Esophagus muscularis mucosa (tissue), 4 donors: ENCODE measurements around the gene PIGL.

Experiments
- EP300 ChIP-seq: sonication (generic); formaldehyde crosslinking; IDR thresholded peaks from one replicate; pipeline ENCODE4 v1.6.1; 2017; ENCODE audit warnings: antibody characterized with exemption
- POLR2AphosphoS5 ChIP-seq, 2 donors: sonication (generic); formaldehyde crosslinking; IDR thresholded peaks; one replicate each; pipeline ENCODE4 v1.6.1; 2017; ENCODE audit warnings: antibody characterized with exemption in 2 of 2
- TF ChIP-seq, protein P1 (sequence below), 3 experiments: fragments of 200-600 bp in 2 of 3; fragments of 450-650 bp in 1 of 3; sonication (generic) in 2 of 3; IDR thresholded peaks; one replicate each; pipeline ENCODE4 v1.5.1; 2017 to 2019; ENCODE audit warnings: antibody characterized with exemption in 3 of 3, mild to moderate bottlenecking in 2 of 3, moderate library complexity in 1 of 3

DNA sequence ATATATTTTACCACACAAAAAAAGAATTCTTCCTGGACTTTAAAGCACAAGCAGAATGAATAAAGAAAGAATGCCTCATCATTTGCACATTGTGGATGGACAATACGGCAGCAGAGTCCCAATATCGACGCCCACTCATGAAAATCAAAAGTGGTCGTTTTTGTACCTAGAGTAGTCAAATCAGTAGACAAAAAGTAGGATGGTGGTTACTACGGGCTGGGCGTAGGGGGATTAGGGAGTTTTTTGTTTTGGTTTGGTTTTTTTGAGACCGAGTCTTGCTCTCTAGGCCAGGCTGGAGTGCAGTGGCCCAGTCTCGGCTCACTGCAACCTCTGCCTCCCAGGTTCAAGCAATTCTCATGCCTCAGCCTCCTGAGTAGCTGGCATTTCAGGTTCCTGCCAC, 144.9 kb downstream of the PIGL start:
- TF ChIP-seq, protein P1, sequence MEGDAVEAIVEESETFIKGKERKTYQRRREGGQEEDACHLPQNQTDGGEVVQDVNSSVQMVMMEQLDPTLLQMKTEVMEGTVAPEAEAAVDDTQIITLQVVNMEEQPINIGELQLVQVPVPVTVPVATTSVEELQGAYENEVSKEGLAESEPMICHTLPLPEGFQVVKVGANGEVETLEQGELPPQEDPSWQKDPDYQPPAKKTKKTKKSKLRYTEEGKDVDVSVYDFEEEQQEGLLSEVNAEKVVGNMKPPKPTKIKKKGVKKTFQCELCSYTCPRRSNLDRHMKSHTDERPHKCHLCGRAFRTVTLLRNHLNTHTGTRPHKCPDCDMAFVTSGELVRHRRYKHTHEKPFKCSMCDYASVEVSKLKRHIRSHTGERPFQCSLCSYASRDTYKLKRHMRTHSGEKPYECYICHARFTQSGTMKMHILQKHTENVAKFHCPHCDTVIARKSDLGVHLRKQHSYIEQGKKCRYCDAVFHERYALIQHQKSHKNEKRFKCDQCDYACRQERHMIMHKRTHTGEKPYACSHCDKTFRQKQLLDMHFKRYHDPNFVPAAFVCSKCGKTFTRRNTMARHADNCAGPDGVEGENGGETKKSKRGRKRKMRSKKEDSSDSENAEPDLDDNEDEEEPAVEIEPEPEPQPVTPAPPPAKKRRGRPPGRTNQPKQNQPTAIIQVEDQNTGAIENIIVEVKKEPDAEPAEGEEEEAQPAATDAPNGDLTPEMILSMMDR (IDR thresholded peaks at IDR 0.05), result no peak
- TF ChIP-seq POLR2AphosphoS5 (IDR thresholded peaks at IDR 0.05), result no peak
- TF ChIP-seq EP300, result no peak
